Nephron progenitor cell (in vitro differentiated cells): ENCODE results near the gene BACH1.
A peak's percentile ranks its signal among the peaks of the same experiment; 100 is the strongest.
"Not testable (repeated sequence)": the region's sequence is repeated elsewhere in the genome, so short reads cannot be mapped to it uniquely, and the experiment has no call there.

Experiments
- DNase-seq: peaks from one replicate; pipeline ENCODE4 v3.0.0; 2021
- H3K27ac Mint-ChIP-seq: 2 replicates; pipeline ENCODE4 v1.8.0; 2021; ENCODE audit warnings: mild to moderate bottlenecking, moderate library complexity, mixed read lengths
- H3K27me3 Mint-ChIP-seq: 2 replicates; pipeline ENCODE4 v1.8.0; 2021; ENCODE audit warnings: mild to moderate bottlenecking, low read depth, mixed read lengths; ENCODE audit not compliant: poor library complexity
- H3K36me3 Mint-ChIP-seq: 2 replicates; pipeline ENCODE4 v1.8.0; 2021; ENCODE audit warnings: low read depth, mixed read lengths
- H3K4me1 Mint-ChIP-seq: 2 replicates; pipeline ENCODE4 v1.8.0; 2021; ENCODE audit warnings: mixed read lengths
- H3K4me3 Mint-ChIP-seq: 2 replicates; pipeline ENCODE4 v1.8.0; 2021; ENCODE audit warnings: mild to moderate bottlenecking, moderate library complexity, mixed read lengths
- H3K9me3 Mint-ChIP-seq: 2 replicates; pipeline ENCODE4 v1.8.0; 2021; ENCODE audit warnings: mild to moderate bottlenecking, moderate library complexity, mixed read lengths
- CTCF ChIP-seq: fragments of 200-600 bp; sonication (generic); IDR thresholded peaks from 2 replicates; pipeline ENCODE4 v1.5.0; 2021; ENCODE audit warnings: antibody characterized with exemption

The BACH1 gene

GRCh38 chr21:29298348-29299045 is at the start of gene BACH1:
Gene BACH1 (plus strand): TSS chr21:29298922. CDS start chr21:29321281, 22,359 bp downstream.
- Mint-ChIP-seq H3K27ac (peak within 1 kb of the TSS; percentile 88), H3K4me3 (peak within 1 kb of the TSS; percentile 94), H3K27me3 (peaks cover 3% of the 10 kb centered on the region), H3K36me3 (peaks cover 34% of the 10 kb centered on the region), H3K9me3 (peaks cover 44% of the 10 kb centered on the region), H3K4me1 (peaks cover 42% of the 10 kb centered on the region)
- no peak for TF ChIP-seq CTCF
- DNase-seq: peak; percentile 93

GRCh38 chr21:29249289-29249688 is 49.4 kb upstream of the BACH1 start:
- H3K4me1 Mint-ChIP-seq, H3K4me3 Mint-ChIP-seq, H3K27me3 Mint-ChIP-seq, DNase-seq, H3K27ac Mint-ChIP-seq, H3K36me3 Mint-ChIP-seq: not testable (repeated sequence)
- peaks cover 27% of the 10 kb centered on the region for H3K9me3 Mint-ChIP-seq

GRCh38 chr21:29250636-29251035 is 48.1 kb upstream of the BACH1 start:
- peaks cover under 1% of the 10 kb centered on the region for H3K4me1 Mint-ChIP-seq
- DNase-seq: no peak
- no peaks in the 10 kb centered on the region for H3K27me3 Mint-ChIP-seq
- no peaks in the 10 kb centered on the region for H3K36me3 Mint-ChIP-seq
- peaks cover 36% of the 10 kb centered on the region for H3K9me3 Mint-ChIP-seq
- no peak for TF ChIP-seq CTCF
- H3K27ac Mint-ChIP-seq: no peak overlapping the region
- no peak overlapping the region for H3K4me3 Mint-ChIP-seq

- H3K9me3 Mint-ChIP-seq: peaks cover 41% of the 10 kb centered on the region
- not testable (repeated sequence) for H3K27ac Mint-ChIP-seq
Measured at GRCh38 chr21:29253861-29254260, 44.9 kb upstream of the BACH1 start.

GRCh38 chr21:29254550-29254949 is 44.2 kb upstream of the BACH1 start:
- Mint-ChIP-seq H3K9me3 (peaks cover 41% of the 10 kb centered on the region), H3K36me3 (no peaks in the 10 kb centered on the region), H3K27ac (no peak overlapping the region), H3K4me1 (no peaks in the 10 kb centered on the region), H3K27me3 (peaks cover 4% of the 10 kb centered on the region), H3K4me3 (no peak overlapping the region)
- no peak for DNase-seq
- TF ChIP-seq CTCF: no peak

More at GRCh38 chr21:29253861-29254260, 44.9 kb upstream of the BACH1 start:
- not testable (repeated sequence) for DNase-seq, H3K4me3 Mint-ChIP-seq, H3K4me1 Mint-ChIP-seq, H3K36me3 Mint-ChIP-seq, H3K27me3 Mint-ChIP-seq

GRCh38 chr21:29256126-29256910 is 42.4 kb upstream of the BACH1 start:
- H3K27ac Mint-ChIP-seq: no peak overlapping the region
- TF ChIP-seq CTCF: no peak
- H3K36me3 Mint-ChIP-seq: no peaks in the 10 kb centered on the region
- H3K9me3 Mint-ChIP-seq: peaks cover 37% of the 10 kb centered on the region
- peaks cover 4% of the 10 kb centered on the region for H3K27me3 Mint-ChIP-seq
- no peak overlapping the region for H3K4me3 Mint-ChIP-seq
- no peak for DNase-seq
- H3K4me1 Mint-ChIP-seq: no peaks in the 10 kb centered on the region
